HG02623 (cell line): ENCODE results near the gene AVP.
"Not testable (repeated sequence)": the region's sequence is repeated elsewhere in the genome, so short reads cannot be mapped to it uniquely, and the experiment has no call there.

ENCODE experiments used
- ATAC-seq: cut with Tn5 transposase; IDR thresholded peaks from one replicate; pipeline ENCODE4 v1.9.1; 2021; ENCODE audit warnings: moderate library complexity; ENCODE audit not compliant: unreplicated experiment

AVP gene

GRCh38 chr20:3085571-3086072, 1.1 kb upstream of the AVP start:
- no peak for ATAC-seq

- no peak for ATAC-seq
Measured at GRCh38 chr20:3084986-3085360, 449 bp upstream of the AVP start.

GRCh38 chr20:3082955-3083952, 1.3 kb downstream of the AVP start:
- no peak for ATAC-seq

- ATAC-seq: no peak
Measured at GRCh38 chr20:3082306-3082951, 2.1 kb downstream of the AVP start.

GRCh38 chr20:3081641-3082040, 2.9 kb downstream of the AVP start:
- ATAC-seq: no peak

DNA sequence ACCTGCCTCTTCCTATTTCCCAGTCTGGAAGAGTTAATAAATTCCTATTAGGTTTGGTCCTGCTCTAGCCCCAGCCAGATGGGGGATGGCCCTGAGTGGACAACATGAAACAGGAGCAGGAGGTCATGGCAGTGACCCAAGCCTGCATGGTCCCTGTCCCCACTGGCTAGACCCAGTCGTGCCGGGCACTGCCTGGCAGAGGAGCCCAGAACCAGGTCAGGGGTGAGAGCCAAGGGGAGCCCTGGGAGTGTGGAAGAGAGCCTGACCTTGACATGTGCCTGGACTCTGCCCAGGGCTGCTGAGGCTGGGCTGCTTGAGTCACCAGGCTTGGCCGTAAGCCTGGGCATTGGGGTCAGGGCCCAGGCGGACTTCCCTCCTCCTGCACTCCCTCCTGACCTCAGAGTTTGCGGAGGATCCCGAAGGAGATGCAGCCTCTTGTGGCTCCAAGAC, 3.6 kb downstream of the AVP start:
- no peak for ATAC-seq

- ATAC-seq: no peak
Measured at GRCh38 chr20:3077618-3078134, 6.8 kb downstream of the AVP start.

DNA sequence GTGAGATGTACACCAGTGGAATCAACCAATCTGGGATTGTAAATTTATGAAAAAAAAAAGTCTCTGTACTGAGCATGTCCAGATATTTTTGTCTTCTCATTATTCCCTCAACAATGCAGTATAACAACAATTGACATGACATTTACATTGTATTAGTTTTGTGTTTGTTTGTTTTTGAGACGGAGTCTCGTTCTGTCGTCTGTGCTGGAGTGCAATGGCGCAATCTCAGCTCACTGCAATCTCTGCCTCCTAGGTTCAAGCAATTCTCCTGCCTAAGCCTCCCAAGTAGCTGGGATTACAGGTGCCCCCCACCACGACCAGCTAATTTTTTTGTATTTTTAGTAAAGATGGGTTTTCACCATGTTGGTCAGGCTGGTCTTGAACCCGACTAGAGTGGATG, 9.2 kb downstream of the AVP start:
- ATAC-seq: not testable (repeated sequence)

GRCh38 chr20:3074812-3075211, 9.7 kb downstream of the AVP start:
- no peak for ATAC-seq

- ATAC-seq: not testable (repeated sequence)
Measured at GRCh38 chr20:3073251-3073643, 11.3 kb downstream of the AVP start.

DNA sequence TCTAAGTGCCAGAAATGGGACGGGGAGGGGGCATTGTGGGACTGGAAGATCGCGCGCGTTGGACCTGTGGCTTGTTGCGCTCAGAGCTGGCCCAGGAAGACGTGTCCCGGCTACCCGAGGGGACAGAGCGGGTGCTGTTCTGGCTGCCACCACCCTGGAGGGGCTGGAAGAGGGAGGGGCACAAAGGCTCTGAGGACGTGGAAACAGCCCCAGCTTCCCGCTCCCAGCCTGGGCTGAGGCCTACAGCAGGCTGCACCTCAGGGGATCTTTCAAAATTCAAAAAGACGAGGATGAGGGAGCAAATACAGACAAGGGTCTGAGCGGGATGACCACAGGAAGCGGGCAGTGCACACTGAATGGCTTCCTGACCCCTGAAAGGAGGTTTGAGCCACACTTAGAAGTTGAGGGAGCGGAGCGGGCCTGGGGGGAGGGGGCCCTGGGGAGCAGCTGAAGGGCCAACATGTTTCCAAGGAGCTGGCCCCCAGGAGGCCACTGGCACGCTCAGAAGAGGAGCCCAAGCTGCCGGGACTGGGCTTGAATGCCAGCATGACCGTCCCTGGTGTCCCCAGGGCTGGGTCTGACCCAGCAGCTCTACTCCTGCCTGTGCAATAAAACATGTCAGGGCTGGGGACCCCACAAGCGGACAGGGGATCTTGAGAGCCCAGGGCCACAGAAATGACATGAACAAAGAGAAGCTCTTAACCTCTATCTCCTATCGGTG, 11.8 kb downstream of the AVP start:
- ATAC-seq: no peak

DNA sequence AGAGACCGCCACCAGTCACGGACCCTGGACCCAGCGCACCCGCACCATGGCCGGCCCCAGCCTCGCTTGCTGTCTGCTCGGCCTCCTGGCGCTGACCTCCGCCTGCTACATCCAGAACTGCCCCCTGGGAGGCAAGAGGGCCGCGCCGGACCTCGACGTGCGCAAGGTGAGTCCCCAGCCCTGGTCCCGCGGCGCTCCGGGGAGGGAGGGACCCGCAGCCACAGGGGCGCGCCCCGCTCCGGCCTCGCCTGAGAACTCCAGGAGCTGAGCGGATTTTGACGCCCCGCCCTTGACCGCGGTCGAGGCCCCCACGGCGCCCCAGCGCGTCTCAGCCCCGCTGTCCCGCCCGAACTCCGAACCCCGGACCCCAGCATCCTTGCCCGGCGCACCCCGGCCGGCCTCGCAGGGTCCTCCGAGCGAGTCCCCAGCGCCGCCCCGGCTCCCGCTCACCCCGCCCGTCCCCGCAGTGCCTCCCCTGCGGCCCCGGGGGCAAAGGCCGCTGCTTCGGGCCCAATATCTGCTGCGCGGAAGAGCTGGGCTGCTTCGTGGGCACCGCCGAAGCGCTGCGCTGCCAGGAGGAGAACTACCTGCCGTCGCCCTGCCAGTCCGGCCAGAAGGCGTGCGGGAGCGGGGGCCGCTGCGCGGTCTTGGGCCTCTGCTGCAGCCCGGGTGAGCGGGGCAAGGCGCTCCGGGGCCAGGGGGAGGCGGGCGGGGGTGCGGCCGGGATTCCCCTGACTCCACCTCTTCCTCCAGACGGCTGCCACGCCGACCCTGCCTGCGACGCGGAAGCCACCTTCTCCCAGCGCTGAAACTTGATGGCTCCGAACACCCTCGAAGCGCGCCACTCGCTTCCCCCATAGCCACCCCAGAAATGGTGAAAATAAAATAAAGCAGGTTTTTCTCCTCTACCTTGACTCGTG, 12.7 kb downstream of the AVP start, which contains the start of gene OXT:
Gene OXT (plus strand): TSS at position 11 of the 920 bp plus-strand sequence. CDS start 36 bp downstream, at position 47.
- ATAC-seq: no peak

DNA sequence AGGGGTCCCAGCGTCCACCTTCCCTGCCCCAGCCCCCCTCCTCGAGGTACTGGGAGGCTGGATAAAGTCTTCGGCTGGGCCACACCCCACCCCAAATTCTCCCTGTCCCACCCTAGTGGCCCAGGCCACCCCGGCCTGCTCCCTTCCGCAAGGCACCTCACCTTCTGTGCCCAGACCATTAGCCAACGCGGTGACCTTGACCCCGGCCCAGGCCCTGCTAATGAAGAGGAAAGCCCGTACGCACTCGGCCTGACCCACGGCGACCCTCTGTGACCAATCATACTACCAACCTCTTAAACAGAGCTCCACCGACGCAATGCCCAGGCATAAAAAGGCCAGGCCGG, 13.3 kb downstream of the AVP start:
- ATAC-seq: no peak

DNA sequence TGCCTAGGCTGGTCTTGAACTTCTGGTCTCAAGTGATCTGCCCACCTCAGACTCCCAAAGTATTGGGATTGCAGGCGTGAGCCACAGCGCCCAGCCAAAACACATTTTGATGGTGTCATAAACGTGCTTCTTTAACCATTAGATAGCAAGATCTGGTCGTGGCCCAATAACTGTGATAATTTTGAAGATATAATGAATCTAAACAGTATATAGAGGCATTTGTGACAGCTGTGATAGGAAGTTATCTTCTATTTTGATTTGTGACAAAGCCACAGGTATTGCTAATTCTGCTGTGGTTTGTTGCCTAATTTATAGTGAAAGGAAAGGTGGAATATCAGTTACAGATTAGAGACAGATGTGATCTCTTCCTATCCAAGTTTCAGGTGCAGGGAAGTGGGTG, 13.8 kb downstream of the AVP start:
- no peak for ATAC-seq

DNA sequence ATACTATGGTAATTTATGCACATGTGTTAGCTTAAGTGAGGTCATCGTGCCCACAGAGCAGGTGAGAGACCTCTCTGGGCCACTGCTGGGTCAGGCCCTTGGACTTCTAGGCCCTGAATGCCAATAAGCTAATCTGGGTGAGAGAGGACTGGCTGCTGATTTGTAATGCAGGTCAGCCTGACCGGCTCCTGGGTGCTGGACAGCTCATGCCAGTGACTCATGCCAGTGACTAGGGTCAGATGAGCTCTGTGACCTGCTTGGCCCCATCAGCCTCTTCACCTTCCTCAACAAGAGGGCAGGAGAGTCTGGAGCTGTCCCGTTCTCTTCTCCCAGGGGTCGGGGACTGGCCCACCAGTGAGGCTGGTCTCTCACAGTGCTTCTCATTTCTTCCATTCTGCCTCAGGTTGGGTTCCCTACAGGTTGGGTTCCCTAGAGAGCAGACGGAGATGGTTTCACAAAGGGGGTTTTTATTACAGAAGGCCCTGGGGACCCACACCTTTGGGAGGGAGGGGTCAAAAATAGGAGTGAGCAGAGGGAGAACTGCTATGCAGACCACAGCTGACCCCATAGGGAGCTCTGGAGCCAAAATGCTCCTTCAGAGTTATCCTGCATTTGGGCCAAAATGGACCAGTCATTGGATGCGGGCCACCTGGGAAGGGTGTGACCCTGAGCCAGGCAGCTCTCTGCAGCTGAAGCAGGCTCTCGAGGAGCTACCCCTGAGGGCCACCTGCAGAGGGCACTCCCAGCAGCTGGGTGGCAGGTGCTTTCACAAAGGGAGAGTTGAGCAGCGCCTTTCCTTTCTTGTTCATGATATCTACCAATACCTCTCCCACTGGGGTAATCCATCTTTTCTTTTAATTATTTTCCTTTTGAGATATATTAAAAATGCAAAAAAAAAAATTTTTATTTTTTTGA, 15.3 kb downstream of the AVP start:
- no peak for ATAC-seq

GRCh38 chr20:3068075-3068474, 16.4 kb downstream of the AVP start:
- no peak for ATAC-seq

DNA sequence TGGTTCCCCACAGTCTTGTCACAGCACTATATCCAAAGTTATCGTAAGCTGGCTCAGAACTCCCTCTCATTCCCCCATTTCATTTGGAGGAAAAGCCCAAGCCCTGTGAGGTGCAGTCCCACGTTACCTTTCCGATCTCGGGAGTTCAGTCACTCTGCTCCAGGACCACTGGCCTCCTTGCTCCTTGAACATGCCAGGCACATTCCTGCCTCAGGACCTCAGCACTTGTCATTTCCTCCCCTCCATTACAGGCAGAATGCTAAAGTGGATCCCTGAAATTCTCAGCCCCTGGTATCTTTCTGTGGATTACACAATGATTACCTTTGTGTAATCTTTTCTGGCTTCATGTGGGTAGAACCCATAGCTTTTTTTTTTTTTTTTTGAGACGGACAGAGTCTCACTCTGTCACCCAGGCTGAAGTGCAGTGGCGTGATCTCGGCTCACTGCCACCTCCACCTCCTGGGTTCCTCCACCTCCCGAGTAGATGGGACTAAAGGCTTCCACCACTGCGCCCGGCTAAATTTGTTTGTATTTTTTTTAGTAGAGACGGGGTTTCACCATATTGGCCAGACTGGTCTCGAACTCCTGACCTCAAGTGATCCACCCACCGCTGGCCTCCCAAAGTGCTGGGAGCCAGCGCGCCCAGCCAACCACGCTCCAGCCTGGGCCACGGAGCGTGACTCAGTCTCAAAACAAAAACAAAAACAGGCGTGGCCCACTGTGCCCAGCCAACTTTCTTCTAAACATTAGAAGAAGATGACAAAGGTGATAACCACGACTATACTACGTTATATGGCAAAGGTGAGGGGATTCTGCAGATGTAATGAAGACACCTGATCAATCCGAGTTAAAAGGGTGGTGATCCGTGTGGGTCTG, 17.1 kb downstream of the AVP start:
- no peak for ATAC-seq

DNA sequence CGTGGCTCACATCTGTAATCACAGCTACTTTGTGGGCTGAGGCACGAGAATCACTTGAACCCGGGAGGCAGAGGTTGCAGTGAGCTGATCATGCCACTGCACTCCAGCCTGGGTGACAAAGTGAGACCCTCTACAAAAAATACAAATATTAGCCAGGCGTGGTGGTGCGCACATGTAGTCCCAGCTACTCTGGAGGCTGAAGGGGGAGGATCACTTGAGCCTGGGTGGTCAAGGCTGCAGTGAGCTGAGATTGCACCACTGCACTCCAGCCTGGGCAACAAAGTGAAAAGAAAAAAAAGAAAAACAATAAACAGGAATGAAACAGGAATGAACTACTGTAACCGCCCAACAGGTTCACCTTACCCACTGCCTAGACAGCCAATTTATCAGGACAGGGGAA, 20.4 kb downstream of the AVP start:
- ATAC-seq: not testable (repeated sequence)
